NCI-H2171 treated with DMSO at 0.1 percent for 48 hours (cell line): Measurements from ENCODE around the gene DCLRE1B.

ENCODE experiments used
- DNase-seq: peaks from one replicate; lab custom pipeline; 2025; lab: John Stamatoyannopoulos, UW

Gene DCLRE1B

GRCh38 chr1:113904674-113905434, at the start of gene DCLRE1B, which contains the start of gene AP4B1:
Gene DCLRE1B, plus strand, starts transcription at chr1:113905326. Its CDS starts 261 bp downstream, at chr1:113905587.
Gene AP4B1, minus strand, starts transcription at chr1:113904799. Its CDS starts 82 bp downstream, at chr1:113904717.
- peak; percentile 99 for DNase-seq

DNA sequence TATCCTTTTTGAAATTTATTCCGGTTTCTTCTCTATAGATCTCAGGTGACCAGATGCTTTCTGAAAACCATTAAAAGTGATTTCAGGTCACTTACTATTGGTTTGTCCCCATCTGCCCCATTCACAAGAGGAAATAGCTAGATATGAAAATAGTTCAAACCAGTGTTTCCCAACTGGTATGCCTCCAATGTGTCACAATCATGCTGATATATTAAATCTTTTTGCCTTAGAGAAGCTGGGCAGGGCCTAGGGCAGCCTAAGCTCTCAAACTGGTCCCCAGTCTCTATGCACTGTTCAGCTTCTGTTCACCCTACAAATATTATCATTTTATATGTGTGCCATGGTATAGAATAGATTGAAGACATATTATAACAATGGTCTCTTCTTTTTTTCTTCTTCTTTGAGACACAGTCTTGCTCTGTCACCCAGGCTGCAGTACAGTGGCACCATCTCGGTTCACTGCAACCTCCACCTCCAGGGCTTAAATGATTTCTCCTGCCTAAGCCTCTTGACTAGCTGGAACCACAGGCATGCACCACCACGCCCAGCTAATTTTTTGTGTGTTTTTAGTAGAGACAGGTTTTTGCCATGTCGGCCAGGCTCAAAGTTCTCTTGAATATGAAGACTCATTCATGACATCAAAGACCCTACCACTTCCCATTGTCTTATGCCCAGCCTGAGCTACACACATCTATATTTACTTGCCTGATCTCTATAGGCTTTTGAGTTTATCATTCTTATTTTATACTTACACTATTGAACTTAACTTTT, 49.3 kb upstream of the DCLRE1B start:
- DNase-seq = no peak

GRCh38 chr1:113856401-113856790, 48.7 kb upstream of the DCLRE1B start:
- no peak for DNase-seq

DNA sequence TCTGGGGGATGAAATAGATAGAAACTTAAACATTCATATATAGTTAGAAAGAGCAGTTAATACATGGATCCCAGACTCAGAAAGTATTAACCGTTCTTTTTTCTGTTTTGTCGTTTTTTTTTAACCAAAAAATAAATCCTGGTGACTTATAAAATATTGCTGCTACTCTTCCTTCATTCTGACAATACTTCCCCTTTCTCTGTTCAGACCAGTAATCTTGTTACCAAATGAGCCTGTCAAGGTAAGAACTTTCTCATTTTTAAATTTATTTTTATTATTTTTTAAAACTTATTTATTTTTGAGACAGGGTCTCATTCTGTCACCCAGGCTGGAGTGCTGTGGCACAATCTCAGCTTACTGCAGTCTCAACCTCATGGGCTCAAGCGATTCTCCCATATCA, 47.4 kb upstream of the DCLRE1B start:
- no peak for DNase-seq

DNA sequence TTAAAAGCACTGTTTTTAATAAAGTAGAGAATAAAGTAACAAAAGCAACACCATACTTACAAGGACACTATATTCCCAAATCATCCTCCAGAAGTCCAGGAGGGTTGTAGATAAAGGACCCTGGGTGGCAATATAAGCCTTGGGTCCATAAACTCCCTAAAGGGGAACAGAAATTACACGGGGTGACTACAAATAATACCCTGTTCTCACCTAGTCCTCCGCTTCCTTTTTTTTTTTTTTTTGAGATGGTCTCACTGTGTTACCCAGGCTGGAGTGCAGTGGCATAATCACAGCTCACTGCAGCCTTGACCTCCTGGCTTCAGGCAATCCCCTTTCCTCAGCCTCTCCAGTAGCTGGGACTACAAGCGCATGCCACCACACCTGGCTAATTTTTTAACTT, 46.7 kb upstream of the DCLRE1B start:
- DNase-seq = no peak

DNA sequence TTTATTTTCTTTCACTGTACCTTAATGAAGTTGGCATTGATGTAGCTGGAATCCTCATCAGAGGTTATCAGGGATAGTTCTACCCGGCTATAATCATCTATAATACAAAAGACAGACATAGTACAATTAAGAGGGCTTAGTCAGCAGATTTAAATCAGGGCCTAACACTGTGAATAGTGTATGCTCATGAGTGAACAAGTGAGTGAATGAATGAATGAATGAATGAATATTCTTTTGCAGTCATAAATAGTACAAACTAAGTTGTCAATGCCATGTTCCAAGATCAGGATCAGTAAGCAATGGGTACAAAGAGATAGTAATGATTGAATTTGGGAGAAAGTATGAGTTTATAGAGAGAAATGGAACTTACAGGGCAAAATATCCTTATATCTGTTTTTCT, 46.1 kb upstream of the DCLRE1B start:
- no peak for DNase-seq

GRCh38 chr1:113859478-113860175, 45.5 kb upstream of the DCLRE1B start:
- no peak for DNase-seq

DNA sequence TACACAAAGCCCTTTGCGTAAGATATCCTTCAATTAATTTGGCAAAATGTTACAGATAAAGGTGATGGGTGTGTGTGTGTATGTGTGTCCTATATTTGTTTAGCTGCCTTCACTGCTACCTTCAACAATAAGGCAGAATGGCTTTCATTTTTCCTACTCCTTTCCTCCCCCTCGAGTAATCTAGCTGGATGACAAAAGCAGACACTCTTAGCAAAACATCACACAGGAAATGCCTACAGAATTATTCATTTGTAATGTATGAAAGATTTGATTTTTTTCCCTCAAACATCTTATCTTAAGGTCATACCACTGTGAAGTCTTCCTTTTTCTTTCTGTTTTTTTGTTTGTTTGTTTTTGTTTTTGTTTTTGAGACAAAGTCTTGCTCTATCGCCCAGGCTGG, 44.2 kb upstream of the DCLRE1B start:
- DNase-seq = no peak

DNA sequence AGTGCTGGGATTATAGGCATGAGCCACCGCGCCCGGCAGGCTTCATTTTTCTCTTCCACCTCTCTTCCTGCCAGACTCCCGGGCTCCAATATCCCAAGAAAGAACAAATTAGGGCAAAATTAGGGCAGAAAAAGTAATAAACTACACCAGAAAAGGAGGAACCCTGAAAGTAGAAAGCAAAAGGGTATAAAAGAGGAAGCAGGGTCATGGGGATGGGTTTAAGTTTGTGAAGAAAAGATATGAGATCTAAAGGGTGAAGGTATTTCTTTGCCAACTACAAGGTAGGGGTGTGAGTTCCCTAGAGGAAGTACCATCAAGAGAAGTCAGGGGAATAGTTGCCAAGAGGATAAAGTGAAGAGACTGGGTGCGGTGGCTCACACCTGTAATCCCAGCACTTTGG, 43.5 kb upstream of the DCLRE1B start:
- DNase-seq = no peak

- DNase-seq = no peak
These were observed 36.6 kb upstream of the DCLRE1B start for GRCh38 chr1:113868387-113869083.

DNA sequence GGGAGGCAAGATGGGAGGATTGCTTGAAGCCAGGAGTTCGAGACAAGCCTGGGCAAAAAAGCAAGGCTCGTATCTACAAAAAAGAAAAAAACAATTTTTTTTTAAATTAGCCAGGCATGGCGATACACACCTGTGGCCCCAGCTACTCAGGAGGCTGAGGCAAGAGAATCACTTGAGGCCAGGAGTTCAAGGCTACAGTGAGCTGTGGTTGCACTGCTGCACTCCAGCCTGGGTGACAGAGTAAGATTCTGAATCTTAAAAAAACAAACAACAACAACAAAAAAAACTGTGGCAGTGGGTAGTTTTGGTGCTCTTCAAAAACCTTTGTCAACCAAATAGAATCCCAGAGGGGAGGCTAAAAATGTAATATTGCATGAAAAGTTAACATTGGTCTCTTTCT, 34.3 kb upstream of the DCLRE1B start:
- DNase-seq = no peak

DNA sequence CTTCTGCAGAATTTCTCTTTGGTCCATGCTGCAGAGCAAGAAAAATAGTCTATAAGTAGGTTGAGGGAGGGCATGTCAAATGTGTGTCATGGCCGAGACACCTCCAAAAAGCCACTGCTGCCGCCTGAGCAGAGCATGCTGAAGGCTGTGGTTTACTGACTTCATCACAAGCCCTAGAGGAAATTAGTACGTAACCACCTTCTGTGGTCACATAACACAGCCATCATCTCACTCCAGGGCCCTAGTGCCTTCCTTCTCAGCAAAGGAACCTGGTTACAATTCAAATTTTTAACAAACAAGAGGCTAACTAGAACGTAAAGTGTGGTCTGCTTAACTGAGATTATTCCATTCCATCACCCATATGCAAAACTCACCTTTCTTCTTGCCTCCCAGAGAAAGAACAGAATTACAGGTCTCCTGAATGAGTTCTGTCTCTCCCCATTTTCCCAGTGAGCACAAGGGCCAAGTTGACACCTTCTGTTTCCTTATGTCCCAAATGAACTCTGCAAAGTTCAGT, 33.5 kb upstream of the DCLRE1B start, which contains the start of gene PTPN22:
TSS of gene PTPN22 (minus strand) at position 116 of the 517 bp plus-strand sequence.
- no peak for DNase-seq

- DNase-seq = no peak
These were observed 32.7 kb upstream of the DCLRE1B start for GRCh38 chr1:113872219-113872935.

DNA sequence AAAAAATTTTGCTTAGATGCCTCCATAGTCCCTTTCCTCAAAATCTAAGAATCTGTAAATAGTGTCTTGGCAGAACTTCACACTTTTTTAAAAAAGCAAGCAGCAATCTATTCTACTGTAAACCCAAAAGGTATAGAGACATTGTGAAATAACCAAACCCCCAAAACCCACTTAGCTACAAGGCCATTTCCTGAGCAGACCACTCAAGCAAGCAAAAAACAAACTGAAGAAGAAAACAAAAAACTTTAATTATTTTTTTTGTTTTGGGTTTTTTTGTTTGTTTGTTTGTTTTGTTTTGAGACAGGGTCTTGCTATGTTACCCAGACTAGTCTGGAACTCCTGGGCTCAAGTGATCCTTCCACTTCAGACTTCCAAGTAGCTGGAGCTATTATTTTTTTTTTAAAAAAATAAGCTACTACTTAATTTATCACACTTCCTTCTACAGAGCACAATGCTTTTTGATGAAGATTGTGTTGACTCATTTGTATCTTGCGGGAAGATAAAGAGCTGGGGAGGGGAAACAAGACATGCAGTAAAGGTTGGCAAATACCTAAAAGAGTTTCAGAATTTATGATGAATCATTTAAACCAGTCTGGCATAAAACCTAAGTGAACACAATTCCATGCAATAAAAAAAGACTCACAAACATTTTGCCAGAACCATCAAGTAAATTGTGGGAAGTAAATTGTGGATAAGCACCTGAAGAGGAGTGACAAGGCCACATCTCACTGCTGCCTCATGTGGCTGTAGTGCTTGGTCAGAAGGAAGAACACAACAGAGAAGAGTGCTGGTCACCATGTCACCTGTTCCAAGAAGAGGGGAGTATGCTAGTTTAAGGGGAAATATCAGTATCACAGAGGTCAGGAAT, 30.9 kb upstream of the DCLRE1B start:
- peak; percentile 23 for DNase-seq

DNA sequence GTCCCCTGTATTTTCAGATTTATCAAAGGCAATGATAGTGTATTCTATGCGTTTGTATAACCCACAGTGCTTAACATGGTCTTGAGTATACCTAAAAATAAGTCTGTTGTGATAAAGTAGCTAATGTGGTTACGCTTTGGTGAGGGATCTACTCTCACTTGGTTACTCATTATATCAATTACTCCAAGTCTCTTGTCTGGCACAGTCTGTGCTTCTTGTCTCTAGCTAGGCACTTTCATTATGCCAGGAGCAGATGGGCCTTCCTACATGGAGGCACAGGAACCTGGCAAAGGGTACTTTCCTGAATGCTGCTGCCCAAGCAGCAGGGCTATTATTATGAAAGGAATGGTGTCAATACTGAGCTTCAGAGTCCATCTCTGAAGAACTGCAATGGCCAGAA, 29.4 kb upstream of the DCLRE1B start:
- DNase-seq = peak; percentile 48

DNA sequence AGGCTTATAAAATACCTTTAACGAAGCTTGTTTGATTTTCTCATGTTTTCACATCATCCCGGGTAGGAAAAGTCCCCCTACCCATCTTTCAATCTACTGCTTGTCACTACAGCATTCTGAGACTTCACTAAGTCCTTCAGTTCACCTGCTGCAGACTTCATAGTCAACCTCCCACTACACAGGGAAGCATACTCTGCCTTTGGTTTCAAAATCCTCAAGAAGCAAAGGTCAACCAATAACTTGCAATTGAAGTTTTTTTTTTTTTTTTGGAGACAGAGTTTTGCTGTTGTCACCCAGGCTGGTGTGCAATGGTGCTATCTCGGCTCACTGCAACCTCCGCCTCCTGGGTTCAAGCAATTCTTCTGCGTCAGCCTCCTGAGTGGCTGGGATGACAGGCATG, 28.9 kb upstream of the DCLRE1B start:
- no peak for DNase-seq

DNA sequence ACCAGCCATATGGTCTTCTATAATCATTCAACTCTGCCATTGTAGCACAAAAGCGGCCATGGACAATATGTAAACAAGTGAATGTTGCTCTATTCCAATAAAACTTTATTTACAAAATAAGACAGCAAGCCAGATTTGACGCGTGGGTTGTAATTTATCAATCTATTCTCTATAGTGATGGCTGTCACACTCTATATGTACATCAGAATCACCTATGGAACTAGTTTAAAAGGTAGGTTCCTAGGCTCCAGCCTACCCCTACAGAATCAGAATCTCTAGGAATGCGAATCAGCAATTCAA, 25.4 kb upstream of the DCLRE1B start:
- DNase-seq = no peak

DNA sequence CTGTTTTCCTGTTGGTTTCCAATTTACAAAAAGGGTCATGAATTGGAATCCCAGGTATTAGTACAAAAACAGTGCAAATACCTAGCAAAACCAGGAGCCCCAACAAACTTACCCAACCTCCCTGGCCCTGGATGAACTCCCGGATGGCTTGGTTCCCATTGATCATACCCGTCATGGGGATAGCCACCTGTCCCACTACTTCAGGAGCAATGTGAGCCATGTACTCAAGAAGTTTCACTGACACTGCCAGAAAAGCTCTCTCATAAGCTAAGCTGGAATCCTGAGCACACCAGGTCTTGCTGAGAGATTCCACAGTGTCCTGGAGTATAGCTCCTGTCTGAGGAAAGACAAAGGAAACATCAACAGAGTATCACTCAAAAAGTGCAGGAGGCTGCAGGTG, 23.5 kb upstream of the DCLRE1B start:
- DNase-seq = no peak

DNA sequence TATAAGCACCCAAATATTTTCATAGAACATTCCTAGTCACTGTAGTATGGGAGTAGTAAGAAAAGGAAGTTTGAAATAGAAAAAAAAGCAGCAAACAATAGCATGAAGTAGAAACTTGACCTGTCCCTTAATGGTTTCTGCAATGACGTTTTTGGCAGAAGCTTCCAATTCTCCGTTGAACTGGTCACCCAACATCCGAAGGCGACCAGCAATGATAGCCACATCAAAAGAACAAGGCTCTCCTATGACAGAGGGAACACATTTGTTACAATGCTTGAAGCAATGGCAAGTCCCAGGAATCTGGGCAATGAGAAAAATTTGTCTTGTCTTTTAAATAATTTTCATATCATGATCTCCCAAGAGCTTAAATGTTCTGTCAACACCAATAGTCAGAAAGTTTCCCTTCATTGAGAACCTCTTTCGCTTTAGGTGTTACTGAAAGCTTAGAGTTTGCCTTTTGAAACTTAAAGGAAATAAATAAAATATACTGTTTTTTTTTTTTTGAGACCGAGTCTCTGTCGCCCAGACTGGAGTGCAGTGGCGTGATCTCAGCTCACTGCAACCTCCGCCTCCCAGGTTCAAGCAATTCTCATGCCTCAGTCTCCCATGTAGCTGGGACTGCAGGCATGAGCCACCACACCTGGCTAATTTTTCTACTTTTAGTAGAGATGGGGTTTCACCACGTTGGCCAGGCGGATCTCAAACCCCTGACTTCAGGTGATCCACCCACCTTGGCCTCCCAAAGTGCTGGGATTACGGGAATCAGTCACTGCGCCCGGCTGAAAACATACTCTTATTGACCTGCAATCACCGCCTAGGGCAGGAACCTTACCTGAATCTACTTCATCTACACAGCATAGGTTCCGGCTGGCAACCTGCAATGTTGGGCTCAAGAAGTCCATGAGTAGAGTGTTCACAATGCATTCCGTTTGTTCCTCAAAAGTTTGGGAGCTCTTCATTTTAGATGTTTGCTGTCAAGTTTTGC, 18.4 kb upstream of the DCLRE1B start:
- DNase-seq = no peak
